Effector memory CD8-positive, alpha-beta T cell (primary cell): ENCODE measurements around the gene UPK1A.
A peak's percentile ranks its signal among the peaks of the same experiment; 100 is the strongest.

Experiments used
- ATAC-seq: fragments of 150-1000 bp; cut with Tn5 transposase; replicated peaks from 2 replicates; pipeline ENCODE4 v1.10.0; 2021; ENCODE audit warnings: mild to moderate bottlenecking, moderate library complexity
- DNase-seq, 3 experiments: peaks; one replicate each; pipeline ENCODE4 v3.0.0; 2021
- H3K27ac Mint-ChIP-seq, 2 donors: one replicate each; pipeline ENCODE4 v1.8.0; 2022; ENCODE audit warnings: mild to moderate bottlenecking in 2 of 2, mixed read lengths in 2 of 2, moderate library complexity in 2 of 2
- H3K27me3 Mint-ChIP-seq, 2 donors: one replicate each; pipeline ENCODE4 v1.8.0; 2022; ENCODE audit warnings: mixed read lengths in 2 of 2
- H3K36me3 Mint-ChIP-seq: one replicate; pipeline ENCODE4 v1.8.0; 2022; ENCODE audit warnings: mild to moderate bottlenecking, moderate library complexity, mixed read lengths; ENCODE audit not compliant: insufficient read depth
- H3K4me1 Mint-ChIP-seq, 2 donors: one replicate each; pipeline ENCODE4 v1.8.0; 2022; ENCODE audit warnings: low read depth in 2 of 2, mixed read lengths in 2 of 2
- H3K4me3 Mint-ChIP-seq, 2 donors: one replicate each; pipeline ENCODE4 v1.8.0; 2022; ENCODE audit warnings: mild to moderate bottlenecking in 2 of 2, mixed read lengths in 2 of 2, moderate library complexity in 2 of 2
- H3K9me3 Mint-ChIP-seq, 2 donors: one replicate each; pipeline ENCODE4 v1.8.0; 2022; ENCODE audit warnings: mixed read lengths in 2 of 2

UPK1A gene

DNA sequence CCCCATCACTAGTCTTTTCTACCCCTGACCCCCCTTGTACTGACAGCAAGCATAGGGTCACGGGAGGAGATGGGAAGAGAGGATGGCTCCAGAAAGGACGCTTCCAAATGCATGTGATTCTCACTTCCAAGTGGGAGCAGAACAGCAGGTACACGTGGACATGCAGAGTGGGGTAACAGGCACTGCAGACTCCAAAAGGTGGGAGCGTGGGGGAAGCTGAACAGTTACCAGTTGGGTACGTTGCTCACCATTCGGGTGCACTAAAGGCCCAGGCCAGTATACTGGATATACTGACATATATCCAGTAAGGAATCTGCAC lies 27.0 kb upstream of the UPK1A start:
- Mint-ChIP-seq H3K9me3 (no peaks in the 10 kb centered on the region), H3K4me1 (peaks cover 5 to 10% of the 10 kb centered on the region in 2 donors), H3K27ac (no peak overlapping the region), H3K4me3 (no peak overlapping the region), H3K36me3 (peaks cover 35% of the 10 kb centered on the region), H3K27me3 (no peaks in the 10 kb centered on the region)
- ATAC-seq (no peak), DNase-seq (no peak)

DNA sequence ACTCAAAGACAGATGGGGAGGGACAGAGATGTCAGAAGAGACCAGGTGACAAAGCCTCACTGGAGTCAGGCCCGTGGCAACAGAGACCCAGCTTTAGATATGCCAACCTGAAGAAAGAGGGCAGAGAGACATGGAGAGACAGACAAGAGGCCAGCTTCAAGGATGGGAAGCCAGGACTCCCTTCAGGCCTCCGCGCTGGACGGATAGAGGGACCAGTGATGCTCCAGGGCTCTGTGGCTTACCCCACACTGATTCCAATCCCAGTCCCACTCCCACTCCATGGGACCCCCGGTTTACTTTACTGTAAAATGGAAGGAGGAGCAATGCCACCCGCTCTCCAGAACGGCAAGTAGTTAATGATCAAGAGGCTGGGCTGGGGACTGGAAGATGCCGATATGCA lies 26.5 kb upstream of the UPK1A start:
- Mint-ChIP-seq H3K4me3 (no peak overlapping the region), H3K4me1 (peaks cover 10 to 15% of the 10 kb centered on the region in 2 donors), H3K9me3 (no peaks in the 10 kb centered on the region), H3K27ac (no peak overlapping the region), H3K27me3 (no peaks in the 10 kb centered on the region), H3K36me3 (peaks cover 31% of the 10 kb centered on the region)
- DNase-seq = no peak
- no peak for ATAC-seq

- ATAC-seq (no peak), DNase-seq (peak; percentile 11 to 38 (median 21))
- Mint-ChIP-seq H3K27me3 (no peaks in the 10 kb centered on the region), H3K27ac (peak within 1 kb of the TSS in 1 of 2 donors; percentile 44), H3K36me3 (peaks cover 15% of the 10 kb centered on the region), H3K4me1 (peaks cover 16 to 19% of the 10 kb centered on the region in 2 donors), H3K4me3 (peak within 1 kb of the TSS; percentile 86 to 89), H3K9me3 (no peaks in the 10 kb centered on the region)
Observed at GRCh38 chr19:35641515-35642151, 24.7 kb upstream of the UPK1A start, which contains the start of gene ETV2. ETV2 (plus strand) TSS chr19:35641745; CDS start chr19:35642461, 716 bp downstream.

- peak overlapping the region; percentile 86 to 89 for H3K4me3 Mint-ChIP-seq
- H3K27me3 Mint-ChIP-seq = no peaks in the 10 kb centered on the region
- H3K4me1 Mint-ChIP-seq = peaks cover 16 to 19% of the 10 kb centered on the region in 2 donors
- no peak for ATAC-seq
- no peak for DNase-seq
- H3K36me3 Mint-ChIP-seq = peaks cover 11% of the 10 kb centered on the region
- H3K27ac Mint-ChIP-seq = peak overlapping the region in 1 of 2 donors; percentile 44
- H3K9me3 Mint-ChIP-seq = no peaks in the 10 kb centered on the region
Observed at GRCh38 chr19:35642312-35642711, 24.0 kb upstream of the UPK1A start.

GRCh38 chr19:35642798-35643254 lies 23.5 kb upstream of the UPK1A start:
- no peaks in the 10 kb centered on the region for H3K9me3 Mint-ChIP-seq
- H3K27ac Mint-ChIP-seq = peak overlapping the region in 1 of 2 donors; percentile 81
- peaks cover 16 to 19% of the 10 kb centered on the region in 2 donors for H3K4me1 Mint-ChIP-seq
- H3K27me3 Mint-ChIP-seq = no peaks in the 10 kb centered on the region
- ATAC-seq (no peak), DNase-seq (no peak)
- H3K36me3 Mint-ChIP-seq = peaks cover 11% of the 10 kb centered on the region
- peak overlapping the region; percentile 86 to 89 for H3K4me3 Mint-ChIP-seq

DNA sequence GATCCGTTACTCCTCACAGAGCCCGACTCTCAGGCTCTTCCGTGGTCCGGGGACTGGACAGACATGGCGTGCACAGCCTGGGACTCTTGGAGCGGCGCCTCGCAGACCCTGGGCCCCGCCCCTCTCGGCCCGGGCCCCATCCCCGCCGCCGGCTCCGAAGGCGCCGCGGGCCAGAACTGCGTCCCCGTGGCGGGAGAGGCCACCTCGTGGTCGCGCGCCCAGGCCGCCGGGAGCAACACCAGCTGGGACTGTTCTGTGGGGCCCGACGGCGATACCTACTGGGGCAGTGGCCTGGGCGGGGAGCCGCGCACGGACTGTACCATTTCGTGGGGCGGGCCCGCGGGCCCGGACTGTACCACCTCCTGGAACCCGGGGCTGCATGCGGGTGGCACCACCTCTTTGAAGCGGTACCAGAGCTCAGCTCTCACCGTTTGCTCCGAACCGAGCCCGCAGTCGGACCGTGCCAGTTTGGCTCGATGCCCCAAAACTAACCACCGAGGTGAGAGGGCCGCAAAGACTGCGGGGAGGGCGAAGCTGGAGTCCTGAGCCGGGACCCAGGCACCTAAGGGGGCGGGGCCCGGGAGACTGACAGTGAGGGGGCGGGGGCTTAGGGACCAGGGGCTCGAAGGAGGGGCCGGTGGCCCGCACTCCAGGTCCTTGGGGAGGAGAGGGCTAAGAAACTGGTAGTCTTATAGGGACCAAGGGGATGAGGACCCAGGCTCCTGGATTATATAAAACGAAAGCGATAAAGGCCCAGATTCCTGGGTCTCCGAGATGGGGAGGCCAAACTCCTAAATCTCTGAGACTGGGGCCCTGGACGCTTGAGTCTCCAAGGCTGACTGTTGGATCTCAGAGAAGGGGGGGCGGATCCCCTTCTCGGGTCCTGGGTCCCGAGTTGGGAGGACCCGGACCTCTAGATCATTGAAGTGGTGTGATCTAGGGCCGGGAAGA lies 22.8 kb upstream of the UPK1A start:
- no peaks in the 10 kb centered on the region for H3K9me3 Mint-ChIP-seq
- peaks cover 18% of the 10 kb centered on the region for H3K36me3 Mint-ChIP-seq
- peaks cover 19 to 22% of the 10 kb centered on the region in 2 donors for H3K4me1 Mint-ChIP-seq
- peak overlapping the region; percentile 49 to 81 for H3K27ac Mint-ChIP-seq
- ATAC-seq (peak; percentile 44), DNase-seq (peak; percentile 71 to 82 (median 74))
- H3K4me3 Mint-ChIP-seq = peak overlapping the region; percentile 86 to 89
- no peaks in the 10 kb centered on the region for H3K27me3 Mint-ChIP-seq

DNA sequence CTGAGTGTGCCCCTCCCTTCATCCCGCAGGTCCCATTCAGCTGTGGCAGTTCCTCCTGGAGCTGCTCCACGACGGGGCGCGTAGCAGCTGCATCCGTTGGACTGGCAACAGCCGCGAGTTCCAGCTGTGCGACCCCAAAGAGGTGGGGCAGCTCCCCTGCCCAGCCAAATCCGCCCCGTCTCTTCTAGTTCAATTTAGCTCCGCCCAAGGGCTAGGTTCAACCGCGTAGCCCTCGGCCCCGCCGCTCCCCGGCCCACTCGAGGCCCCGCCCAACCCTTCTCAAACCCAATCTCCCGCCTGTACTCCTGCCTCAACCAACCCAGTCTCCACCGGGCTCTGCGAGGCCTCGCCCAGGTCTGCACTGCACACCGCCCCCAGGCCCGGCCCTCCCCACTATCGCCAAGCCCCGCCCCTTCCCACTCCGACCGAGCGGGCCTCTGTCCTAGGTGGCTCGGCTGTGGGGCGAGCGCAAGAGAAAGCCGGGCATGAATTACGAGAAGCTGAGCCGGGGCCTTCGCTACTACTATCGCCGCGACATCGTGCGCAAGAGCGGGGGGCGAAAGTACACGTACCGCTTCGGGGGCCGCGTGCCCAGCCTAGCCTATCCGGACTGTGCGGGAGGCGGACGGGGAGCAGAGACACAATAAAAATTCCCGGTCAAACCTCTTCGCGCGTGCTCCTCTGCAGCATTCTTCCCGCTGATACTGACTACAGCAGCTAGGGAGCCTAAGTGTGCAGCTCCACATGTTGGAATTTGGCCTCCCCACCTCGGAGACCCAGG lies 21.9 kb upstream of the UPK1A start:
- Mint-ChIP-seq H3K4me3 (peak overlapping the region; percentile 86 to 89), H3K4me1 (peaks cover 24 to 26% of the 10 kb centered on the region in 2 donors), H3K9me3 (no peaks in the 10 kb centered on the region), H3K36me3 (peaks cover 23% of the 10 kb centered on the region), H3K27me3 (no peaks in the 10 kb centered on the region), H3K27ac (peak overlapping the region; percentile 8 to 81)
- DNase-seq = peak; percentile 85 to 92 (median 91)
- ATAC-seq = peak; percentile 79

DNA sequence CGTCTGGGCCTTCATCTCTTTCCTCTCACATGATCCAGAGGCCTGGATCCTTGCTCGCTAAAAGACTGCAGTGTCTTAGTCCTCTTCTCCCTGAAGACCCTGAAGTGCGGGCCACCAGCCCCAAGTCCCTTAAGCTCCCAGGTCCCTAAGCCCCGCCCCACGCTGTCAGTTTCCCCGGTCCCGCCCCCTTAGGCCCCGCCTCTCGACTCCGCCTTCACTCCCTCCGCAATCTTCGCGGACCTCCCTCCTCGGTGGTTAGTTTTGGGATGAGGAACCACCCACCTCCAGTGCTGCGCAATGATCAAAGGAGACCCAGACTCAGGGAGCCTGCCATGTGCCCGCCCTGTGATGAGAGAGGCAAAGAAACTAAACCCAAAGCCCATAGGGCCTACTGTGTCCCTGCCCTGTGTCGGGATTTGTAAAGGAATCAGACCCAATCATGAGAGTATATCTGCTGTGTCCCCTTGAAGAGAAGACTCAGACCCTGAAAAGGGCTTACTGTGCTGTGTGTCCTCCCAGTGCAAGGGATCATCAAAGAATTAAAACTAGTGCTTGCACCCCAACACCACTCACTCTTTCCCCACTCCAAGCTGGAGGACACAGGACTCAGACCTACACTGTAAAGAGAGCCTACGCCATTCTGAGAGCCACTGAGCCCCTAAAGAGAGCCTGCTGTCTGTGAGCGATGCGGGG lies 21.2 kb upstream of the UPK1A start:
- no peaks in the 10 kb centered on the region for H3K9me3 Mint-ChIP-seq
- ATAC-seq (no peak), DNase-seq (peak; percentile 32 to 46 (median 42))
- H3K4me1 Mint-ChIP-seq = peaks cover 24 to 28% of the 10 kb centered on the region in 2 donors
- H3K27ac Mint-ChIP-seq = peak overlapping the region; percentile 8 to 81
- peak overlapping the region; percentile 86 to 89 for H3K4me3 Mint-ChIP-seq
- H3K27me3 Mint-ChIP-seq = no peaks in the 10 kb centered on the region
- peaks cover 27% of the 10 kb centered on the region for H3K36me3 Mint-ChIP-seq

DNA sequence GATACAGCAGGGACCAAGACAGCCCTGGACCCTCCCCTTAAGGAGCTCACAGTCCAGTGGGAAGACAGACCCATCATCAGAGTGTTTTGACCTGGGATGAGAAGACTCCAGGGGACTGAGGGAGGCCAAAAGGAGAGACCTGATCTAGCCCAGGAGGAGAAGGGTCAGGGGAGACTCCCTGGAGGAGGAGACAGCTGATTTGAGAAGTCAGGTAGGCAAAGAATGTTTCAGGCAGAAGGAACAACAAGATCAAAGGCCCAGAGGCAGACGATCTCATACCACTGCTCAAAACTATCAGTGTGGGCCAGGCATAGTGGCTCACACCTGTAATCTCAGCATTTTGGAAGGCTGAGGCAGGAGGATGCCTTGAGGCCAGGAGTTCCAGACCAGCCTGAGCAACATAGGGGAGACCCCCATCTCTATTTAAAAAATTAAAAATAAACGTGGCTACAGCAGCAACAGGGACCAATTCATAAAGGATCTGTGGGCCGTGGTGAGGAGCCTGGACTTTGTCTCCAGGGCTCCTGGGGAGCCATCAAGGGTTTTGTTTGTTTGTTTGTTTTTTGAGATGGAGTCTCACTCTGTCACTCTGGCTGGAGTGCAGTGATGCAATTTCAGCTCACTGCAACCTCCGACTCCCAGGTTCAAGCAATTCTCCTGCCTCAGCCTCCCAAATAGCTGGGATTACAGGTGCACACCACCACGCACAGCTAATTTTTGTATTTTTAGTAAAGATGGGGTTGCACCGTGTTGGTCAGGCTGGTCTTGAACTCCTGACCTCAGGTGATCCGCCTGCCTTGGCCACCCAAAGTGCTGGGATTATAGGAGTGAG lies 20.4 kb upstream of the UPK1A start:
- no peak for DNase-seq
- Mint-ChIP-seq H3K27me3 (no peaks in the 10 kb centered on the region), H3K9me3 (no peaks in the 10 kb centered on the region), H3K4me1 (peaks cover 24 to 30% of the 10 kb centered on the region in 2 donors), H3K27ac (peak overlapping the region in 1 of 2 donors; percentile 81), H3K36me3 (peaks cover 31% of the 10 kb centered on the region), H3K4me3 (peak overlapping the region; percentile 86 to 89)
- ATAC-seq = no peak

GRCh38 chr19:35648017-35648961 lies 18.0 kb upstream of the UPK1A start, which contains the start of gene COX6B1:
COX6B1 (plus strand) TSS chr19:35648323; CDS start chr19:35651244, 2,921 bp downstream.
- H3K4me3 Mint-ChIP-seq = peak within 1 kb of the TSS; percentile 98 to 99
- H3K27me3 Mint-ChIP-seq = no peaks in the 10 kb centered on the region
- H3K4me1 Mint-ChIP-seq = peaks cover 22 to 31% of the 10 kb centered on the region in 2 donors
- H3K27ac Mint-ChIP-seq = peak within 1 kb of the TSS; percentile 96
- peak; percentile 87 to 89 (median 88) for DNase-seq
- peak; percentile 70 for ATAC-seq
- no peaks in the 10 kb centered on the region for H3K9me3 Mint-ChIP-seq
- H3K36me3 Mint-ChIP-seq = peaks cover 55% of the 10 kb centered on the region

DNA sequence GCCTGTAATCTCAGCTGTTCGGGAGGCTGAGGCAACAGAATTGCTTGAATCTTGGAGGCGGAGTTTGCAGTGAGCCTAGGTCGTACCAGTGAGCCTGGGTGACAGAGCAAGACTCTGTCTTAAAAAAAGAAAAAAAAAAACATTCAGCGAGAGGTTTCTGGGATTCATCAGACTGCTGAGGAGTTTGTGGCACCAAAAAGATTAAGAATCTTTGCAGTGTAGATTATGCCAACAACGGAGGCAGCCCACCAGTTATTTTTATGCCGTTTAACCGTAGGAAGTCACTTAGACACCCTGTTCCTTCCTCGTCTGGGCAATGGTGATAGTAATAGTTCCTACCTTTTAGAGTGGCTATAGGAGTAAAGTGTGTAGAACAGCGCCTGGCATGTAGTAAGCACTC lies 15.7 kb upstream of the UPK1A start:
- Mint-ChIP-seq H3K4me1 (peaks cover 14 to 20% of the 10 kb centered on the region in 2 donors), H3K27me3 (no peaks in the 10 kb centered on the region), H3K27ac (no peak overlapping the region), H3K4me3 (no peak overlapping the region), H3K36me3 (peaks cover 70% of the 10 kb centered on the region), H3K9me3 (no peaks in the 10 kb centered on the region)
- ATAC-seq (no peak), DNase-seq (no peak)
